GM21367 (cell line): ENCODE results near the gene CLCNKA.
"Not testable (repeated sequence)": the region's sequence is repeated elsewhere in the genome, so short reads cannot be mapped to it uniquely, and the experiment has no call there.

Experiments
- ATAC-seq: cut with Tn5 transposase; IDR thresholded peaks from one replicate; pipeline ENCODE4 v1.9.1; 2021; ENCODE audit not compliant: unreplicated experiment

CLCNKA gene

DNA sequence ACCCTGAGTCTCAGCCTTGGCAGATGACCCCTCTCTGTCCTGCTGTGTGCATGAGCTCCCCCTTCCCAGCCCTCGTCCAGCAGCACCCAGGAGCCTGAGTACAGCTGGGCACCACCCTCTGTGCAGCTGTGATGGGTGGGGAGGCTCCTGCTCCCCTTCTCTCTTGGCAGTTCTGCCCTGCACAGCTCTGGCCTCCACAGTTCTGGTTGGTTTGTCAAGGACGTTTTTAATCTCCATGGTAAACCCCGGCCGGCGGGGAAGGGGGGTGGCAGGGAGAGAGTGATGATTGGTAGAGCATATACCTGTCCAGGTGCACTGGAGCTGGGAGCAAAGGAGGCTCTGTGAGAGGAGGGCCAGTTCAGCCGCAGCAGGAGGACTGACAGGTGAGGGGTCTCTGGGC lies at the start of gene CLCNKA:
Gene CLCNKA, plus strand, starts transcription at position 356 of the 400 bp plus-strand sequence. CDS start 584 bp downstream, outside the sequence.
- ATAC-seq: no peak

DNA sequence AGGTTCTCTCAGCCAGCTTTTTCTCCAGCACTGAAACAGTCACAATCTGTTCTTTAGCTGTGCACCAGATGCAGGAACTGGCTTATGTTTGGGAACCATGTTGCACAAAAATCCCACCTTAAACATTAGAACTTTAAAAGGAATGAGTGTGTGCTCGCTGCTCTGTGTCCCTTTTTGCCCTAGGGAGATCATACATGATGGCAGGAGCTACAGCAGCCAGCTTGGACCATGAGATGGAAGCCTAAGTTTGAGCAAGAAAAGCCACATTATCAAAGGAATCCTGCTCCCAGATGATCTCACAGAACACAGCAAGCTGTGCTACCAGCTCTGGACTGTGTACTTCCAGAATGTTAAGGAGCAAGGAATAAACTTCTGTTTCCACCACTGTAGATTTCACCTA lies 49.4 kb upstream of the CLCNKA start:
- no peak for ATAC-seq

DNA sequence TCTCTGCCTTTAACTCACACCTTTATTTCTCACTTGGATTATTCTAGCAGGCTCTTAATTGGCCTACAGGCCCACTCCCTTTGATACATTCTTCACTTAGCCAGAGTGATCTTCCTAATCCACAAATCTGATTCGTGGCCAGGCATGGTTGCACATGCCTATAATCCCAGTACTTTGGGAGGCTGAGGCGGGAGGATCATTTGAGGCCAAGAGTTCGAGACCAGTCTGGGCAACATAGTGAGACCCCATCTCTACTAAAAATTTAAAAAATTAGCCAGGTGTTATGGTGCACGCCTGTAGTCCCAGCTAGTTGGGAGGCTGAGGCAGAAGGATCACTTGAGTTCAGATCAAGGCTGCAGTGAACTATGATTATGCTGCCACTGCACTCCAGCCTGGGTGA lies 48.1 kb upstream of the CLCNKA start:
- no peak for ATAC-seq

DNA sequence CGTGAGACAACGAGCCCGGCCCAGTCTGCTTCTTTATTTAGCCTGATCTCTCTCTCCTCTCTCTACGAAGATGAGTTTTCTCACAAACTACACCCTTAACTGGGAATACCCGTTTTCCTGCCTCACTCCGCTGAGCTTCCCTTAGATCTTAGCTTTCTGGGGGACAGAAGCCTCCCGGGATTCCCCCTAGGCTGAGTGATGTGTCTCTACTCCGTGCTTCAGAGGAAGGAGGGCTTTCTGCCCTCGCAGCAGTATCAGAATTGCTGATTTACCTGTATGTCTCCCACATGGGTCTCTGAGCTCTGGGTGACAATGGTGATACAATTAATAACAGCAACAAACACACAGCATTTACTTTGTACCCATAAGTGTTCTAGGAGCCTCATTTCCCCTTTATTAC lies 47.0 kb upstream of the CLCNKA start:
- ATAC-seq: no peak

DNA sequence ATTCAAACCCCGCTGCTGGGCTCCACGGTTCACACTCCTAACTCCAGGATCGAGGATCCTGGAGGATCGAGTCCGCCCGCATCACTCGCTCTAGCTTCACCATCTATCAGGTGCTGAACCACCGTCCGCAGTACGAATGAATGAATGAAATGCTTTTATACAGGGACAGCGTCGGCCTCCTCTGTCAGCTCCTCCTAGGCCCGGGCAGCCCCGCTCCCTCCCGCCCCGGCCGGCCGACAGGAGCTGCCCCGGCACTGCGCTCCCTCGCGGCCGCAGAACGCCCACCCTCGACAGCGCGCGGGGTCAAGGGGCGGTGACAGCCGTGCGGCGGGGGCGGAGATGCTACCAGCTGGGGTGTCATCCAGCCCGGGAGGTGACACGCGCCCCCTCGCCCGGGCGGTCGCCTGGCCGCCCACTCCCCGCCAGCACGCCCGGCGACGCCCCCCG lies 46.5 kb upstream of the CLCNKA start:
- ATAC-seq: peak; percentile 46

DNA sequence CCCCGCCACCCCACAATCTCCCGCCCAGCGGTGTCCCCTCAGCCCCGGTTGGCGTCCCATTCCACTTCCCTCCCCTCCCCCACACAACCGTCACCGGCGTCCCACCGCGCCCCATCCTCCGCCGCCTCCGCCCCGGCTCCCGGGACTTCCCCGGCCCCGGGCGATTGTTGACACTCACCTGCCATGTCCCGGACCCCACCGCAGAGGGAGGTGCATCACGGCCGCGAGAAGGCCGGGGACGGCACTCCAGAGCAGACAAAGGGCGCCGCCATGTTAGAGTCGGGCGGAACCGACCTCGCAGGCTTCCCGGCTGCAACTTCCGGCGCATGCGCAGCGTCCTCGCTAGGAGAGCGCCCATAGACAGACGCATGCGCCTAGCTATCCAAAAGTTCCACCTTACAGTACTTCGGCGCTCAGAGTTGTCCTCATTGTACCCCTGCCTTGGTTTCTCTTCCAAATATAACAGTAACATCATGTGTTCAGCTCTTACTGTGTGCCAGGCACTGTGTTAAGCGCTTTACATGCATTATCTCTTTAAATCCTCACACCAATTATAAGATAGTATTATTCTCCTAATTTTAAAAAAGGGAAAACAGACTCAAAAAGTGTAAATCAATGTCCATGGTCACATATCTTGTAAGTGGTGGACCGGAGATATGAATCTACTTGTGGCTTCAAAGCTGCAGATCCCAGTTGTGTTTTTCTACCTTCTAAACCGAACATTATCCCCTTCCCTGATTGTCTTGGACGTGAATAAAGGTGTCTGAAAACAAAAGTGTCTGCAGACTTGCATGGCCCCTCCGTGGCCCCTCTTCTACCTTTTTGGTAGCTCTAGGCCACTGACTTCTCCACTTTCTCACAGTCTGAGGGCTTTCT lies 45.8 kb upstream of the CLCNKA start, which contains the start of gene ZBTB17:
Gene ZBTB17, minus strand, starts transcription at position 297 of the 876 bp plus-strand sequence. CDS start 27,606 bp downstream, outside the sequence.
- peak; percentile 60 for ATAC-seq

DNA sequence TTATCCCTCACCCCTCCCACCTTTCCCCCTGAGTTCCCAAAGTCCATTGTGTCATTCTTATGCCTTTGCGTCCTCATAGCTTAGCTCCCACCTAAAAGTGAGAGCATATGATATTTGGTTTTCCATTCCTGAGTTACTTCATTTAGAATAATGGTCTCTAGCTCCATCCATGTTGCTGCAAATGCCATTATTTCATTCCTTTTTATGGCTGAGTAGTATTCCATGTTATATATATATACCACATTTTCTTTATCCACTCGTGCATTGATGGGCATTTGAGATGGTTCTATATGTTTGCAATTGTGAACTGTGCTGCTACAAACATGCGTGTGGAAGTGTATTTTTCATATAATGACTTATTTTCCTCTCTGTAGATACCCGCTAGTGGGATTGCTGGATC lies 43.9 kb upstream of the CLCNKA start:
- ATAC-seq: not testable (repeated sequence)

DNA sequence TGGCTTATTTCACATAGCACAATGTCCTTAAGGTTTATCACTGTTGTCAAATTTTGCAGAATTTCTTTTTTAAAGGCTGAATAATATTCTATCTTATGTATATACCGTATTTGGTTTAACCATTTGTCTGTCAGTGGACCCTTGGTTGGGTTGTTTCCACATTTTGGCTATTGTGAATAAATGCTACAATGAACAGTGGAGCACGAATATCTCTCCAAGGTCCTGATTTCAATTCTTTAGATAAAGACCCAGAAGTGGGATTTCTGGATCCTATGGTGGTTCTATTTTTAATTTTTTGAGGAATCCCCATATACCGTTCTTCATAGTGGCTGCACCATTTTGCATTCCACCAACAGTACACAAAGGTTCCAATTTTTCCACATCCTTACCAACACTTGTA lies 40.2 kb upstream of the CLCNKA start:
- ATAC-seq: no peak

DNA sequence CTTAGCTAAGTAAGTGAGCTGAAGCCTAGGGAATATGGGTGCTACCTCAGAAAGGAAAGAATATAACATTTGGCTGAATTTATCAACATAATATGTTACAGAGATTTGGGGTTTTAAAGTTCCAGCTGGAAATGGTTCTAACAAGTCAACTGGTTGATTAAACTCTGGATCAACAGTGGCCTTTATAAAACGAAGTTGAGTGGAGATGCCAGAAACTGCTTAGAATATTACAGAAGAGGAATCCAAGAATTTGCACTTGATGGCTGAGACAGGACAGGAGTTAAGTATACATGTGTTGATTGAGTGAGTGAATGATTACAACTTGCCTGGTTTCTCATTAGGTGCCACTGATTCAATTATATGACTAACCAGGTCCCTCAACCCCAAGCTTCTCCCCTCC lies 38.6 kb upstream of the CLCNKA start:
- ATAC-seq: no peak

DNA sequence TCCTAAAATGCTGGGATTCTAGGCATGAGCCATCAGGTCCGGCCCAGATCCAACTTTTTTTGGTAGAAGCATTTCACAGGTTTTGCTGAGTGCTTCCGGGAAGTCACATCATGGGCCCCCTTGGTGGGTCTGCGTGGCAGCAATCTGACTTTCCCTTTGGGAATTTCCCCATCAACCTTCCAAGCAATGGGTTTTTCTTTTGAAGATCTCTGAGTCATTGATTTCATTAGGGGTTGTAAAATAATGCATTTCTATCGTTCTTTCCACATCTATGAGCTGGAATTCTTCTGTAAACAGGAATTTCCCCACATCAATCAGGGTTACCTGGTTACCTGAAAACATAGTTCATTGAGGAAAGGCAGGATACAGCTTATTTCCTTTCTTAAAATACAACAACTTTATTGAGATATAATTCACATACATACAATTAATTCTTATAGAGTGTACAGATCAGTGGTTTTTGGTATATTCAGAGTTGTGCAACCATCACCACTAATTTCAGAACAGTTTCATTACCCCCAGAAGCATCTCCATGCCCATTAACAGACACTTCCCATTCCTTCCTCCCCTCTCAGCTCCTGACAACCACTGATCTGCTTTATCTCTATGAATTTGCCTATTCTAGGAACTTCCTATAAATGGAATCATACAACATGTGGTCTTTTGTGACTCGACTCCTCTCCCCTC lies 36.1 kb upstream of the CLCNKA start:
- no peak for ATAC-seq

DNA sequence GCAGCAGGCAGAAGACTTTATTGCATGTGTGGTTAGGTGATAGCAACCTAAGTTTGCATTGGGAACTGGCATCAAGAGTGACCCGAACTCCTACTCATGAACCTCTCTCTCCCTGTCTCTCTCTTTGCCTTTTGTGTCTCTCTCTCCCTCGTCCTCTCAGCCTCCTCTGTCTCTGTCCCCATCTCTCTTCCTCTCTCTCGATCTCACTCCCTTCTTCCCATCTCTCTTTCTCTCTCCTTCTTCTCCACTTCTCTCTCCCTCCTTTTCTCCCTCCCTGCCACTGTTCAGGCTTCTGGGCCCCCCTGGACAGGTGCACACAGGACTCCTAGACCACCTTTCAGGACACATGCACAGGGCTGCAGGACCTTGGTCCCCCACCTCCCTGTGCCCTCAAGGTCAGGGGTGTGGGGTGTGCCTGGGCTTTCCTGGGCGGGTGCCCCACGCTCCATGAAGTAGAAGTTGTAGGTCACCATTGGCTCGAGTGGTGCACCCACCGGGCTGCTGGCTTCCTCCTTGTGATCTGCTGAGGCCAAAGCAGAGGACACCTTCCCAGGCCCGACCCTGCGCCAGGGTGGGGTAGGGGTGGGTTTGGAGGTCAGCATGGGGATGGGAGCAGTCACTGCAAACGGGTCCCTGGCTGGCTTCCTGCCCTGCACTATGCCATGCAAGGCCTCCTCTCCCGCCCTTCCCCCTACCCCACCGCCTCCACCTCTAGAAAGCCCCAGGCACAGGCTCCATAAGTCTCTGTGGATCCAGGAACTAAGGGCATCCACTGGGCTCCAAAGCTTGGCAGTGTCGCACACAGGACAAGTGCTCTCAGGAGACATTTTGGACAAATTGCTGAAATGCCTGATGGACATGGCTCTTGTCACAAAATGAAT lies 32.7 kb upstream of the CLCNKA start:
- ATAC-seq: no peak

DNA sequence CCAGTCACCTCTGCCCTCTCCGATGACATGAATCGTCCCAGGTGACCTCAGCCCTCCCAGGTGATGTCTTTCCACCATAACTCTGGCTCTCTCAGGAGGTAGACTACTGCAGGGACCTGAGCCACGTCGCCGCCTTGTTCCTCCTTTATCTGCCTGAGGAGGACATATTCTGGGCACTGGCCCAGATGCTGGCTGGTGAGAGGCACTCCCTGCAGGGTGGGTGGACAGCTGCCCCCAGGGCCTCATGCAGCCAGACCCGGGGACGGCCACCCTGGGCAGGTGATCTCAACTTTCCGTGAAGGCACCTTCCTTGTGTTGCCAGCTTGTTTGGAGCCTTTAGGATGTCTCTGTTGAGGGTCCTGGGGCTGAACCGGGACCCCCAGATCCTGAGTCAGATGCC lies 32.1 kb upstream of the CLCNKA start:
- no peak for ATAC-seq

DNA sequence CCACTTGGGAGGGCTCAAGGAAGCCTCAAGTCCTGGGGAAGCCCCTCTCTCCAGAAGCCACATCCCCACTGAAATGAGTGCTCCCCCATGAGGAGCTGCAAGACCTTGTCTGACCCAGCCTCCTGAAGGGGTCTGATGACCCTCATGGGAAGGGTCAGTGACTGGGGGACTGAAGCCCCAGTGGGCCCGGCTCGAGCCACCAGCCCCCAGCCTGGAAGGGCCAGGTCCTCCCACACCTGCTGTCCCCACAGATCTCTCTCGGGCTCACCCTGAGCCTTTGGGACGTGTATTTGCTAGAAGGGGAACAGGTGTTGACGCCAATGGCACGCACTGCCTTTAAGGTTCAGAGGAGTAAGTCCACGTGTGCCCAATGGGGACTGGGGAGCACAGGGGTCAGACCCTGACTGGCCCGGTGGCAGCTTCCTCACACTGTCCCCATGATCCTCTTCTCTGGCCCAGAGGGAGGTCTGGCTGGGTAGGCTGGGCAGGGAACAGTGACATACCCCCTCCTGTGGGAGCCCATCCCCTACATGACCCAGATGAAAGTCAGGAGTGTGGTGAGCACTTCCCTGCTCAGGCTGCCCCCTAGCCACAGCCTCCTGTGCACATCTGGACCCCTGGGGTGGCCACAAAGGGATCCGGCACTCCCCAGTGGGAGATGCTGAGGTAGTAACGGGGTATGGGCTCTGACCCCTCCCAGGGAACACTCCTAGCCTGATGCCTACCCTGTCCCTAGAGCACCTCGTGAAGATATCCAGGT lies 30.2 kb upstream of the CLCNKA start:
- ATAC-seq: no peak

DNA sequence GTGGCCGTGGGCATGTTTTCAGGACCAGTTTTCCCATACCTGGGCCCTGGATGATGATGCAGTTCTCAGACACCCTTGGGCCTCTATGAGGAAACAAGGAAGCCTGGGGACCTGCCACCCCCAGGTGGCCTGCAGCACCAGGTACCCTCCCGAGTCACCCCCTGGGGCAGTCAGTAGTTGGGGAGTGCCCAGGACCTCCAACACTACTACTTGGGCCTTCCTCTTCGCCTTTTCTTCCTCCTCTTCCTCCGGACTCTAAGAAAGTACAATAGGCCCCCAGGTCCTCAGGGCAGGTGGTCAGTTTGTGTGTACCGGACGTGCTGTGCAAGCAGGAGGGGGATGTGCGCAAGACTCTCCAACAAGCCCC lies 29.7 kb upstream of the CLCNKA start:
- no peak for ATAC-seq

DNA sequence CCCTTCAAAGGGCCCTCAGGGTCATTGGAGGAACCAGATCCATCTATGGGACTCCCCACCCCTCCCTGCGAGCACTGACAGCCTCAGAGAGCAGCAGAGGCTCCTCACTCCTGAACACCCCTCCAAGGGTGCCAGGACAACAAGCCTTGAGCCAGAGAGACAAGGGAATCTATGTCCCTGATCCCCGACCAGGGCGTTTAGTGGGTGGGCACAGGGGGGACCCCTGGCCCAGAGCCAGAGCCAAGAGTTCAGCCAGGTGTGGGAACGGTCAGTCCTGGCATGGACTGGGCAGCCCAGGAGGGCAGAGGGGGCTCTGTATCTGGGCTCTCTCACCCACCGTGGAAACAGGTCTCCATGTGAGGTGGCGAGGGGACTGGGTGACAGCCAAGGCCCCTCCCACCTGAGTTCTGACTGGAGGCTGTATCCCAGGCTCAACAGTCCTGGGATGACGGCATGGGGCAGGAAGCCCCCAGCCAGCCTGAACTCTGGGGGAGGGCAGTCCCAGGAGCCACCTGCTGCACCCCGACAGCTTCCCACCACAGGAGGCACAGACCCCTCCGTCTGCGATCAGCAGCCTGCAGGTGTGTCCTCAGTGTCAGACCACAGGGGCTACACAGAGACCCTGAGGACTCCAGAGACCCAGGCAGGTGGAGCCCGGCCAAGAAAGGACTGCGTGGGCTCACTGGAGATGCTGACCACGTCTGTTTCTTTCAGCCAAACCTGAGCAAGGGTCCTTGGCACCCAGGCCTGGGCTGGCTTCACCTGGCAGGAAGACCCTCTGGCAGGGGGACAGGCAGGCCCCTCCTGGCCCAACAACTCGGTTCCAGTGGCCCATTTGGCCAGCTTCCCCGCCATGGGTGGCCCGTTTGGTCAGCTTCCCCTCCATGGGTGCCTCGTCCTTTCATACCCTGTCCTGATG lies 29.0 kb upstream of the CLCNKA start:
- no peak for ATAC-seq

DNA sequence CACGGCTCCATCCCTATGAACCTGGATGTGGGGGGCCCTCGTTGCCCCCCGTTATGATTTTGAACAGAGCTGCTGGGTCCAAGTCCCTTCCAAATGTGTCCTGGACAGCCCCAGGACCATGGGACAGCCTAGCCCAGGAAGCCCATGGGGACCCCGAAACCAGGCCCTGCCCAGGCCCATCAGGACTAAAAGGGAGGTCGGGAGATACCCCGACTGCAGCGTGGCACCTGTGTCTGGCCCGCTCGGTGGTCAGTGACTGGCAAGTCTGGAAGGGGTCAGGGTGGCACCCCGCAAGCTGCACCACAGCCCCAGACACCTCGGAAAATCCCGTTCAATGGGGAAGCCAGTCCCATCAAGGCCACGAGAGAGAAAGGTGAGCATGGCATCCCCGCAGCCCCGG lies 28.2 kb upstream of the CLCNKA start:
- ATAC-seq: no peak

DNA sequence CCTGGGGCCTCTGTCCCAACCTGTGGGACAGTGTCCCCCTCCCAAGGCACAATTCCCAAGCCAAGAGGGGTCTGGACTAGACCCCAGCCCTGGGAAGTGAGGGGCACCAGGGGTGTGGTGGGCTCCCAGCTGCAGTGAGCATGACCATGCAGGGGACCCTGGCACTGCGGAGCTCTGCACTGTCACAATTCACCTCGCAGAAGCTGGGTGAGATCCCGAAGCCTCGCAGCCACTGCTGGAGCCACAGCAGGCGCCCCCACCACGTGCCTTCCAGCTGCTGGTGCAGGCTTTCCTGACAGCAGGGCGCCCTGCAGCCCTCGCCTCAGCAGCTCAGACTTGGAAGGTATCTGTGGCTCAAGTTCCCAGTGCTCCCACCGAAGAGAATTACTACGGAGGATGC lies 27.8 kb upstream of the CLCNKA start:
- no peak for ATAC-seq

DNA sequence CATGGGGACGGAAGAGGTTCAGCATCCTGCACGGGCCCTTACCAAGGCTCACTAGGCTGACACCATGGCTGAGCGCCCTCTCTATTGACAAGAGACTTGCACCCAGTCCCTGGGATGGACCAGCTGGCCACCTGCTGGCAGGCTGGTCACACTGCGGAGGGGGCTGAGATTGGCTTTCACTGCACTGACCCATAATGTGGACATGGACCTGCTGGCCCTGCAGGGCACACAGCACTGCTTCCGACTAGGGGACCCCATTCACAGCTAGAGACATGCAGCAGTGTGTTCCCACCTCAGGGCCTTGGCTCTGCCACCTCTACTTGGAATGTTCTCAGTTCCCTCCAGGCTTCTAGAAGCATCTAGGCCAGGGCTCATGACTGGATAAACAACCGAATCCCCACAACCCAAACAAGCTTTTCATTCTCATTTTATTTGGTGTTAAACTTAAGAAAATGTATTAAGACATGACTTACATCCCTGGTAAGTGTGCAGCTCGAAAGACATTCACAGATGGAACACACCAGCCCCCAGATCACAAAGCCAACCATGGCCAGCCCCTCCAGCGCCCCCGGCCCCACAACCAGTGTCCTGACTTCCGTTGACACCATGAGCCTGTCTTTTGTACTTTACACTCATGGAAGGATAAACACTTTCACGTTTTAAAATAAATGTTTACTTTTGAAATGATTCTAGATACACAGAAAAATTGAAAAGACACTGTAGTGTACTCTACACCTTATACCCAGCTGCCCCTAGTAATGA lies 27.1 kb upstream of the CLCNKA start:
- ATAC-seq: no peak

DNA sequence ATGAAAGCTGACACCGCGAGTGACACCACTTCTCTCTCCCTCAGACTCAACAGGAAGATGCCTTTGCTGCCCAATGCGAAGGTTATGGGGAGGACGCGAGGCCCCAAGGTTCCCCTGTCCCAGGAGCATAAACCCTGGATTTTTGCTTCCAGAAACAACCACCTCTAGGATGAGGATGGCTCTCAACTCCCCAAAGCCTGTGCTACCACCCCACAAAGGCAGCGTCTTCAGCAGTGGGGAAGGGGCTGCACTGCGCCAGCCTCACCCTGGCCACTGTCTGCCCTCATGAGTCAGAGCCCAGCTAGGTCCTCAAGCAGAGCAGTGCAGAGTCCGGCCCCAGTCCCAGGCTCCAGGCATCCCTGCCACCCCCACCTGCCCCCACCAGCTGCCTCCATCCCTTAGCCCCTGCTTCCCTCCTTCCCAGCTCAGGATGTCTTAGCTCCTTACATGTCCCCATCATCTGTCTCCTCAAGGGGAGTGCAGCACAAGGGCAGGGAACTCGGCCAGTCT lies 24.7 kb upstream of the CLCNKA start:
- no peak for ATAC-seq
